Osteoblast (primary cell): Measurements from ENCODE around the gene COL20A1. TPM values are rescaled to one million over a fixed set of nuclear protein-coding genes. Genes with fewer than 3 reads are reported as not detected.

ENCODE experiments used
- DNase-seq: peaks from one replicate; pipeline ENCODE4 v3.0.0; 2011; ENCODE audit warnings: low spot score, mixed read lengths; ENCODE audit not compliant: insufficient read length; ENCODE audit errors: missing footprints
- H2AFZ ChIP-seq: 2 replicates; pipeline ENCODE4 v1.6.0; 2011; ENCODE audit warnings: mild to moderate bottlenecking, low read length
- H3K27ac ChIP-seq: 2 replicates; pipeline ENCODE4 v1.5.1; 2011; ENCODE audit warnings: mild to moderate bottlenecking, low read depth, low read length, moderate library complexity
- H3K27me3 ChIP-seq: 2 replicates; pipeline ENCODE4 v1.6.0; 2012; ENCODE audit warnings: mild to moderate bottlenecking, control low read depth, inconsistent platforms, low read length, moderate library complexity; ENCODE audit not compliant: insufficient read depth
- H3K36me3 ChIP-seq: 2 replicates; pipeline ENCODE4 v1.5.1; 2011; ENCODE audit warnings: mild to moderate bottlenecking, low read length, control low read depth, moderate library complexity; ENCODE audit not compliant: insufficient read depth
- H3K4me1 ChIP-seq: 2 replicates; pipeline ENCODE4 v1.5.1; 2011; ENCODE audit warnings: mild to moderate bottlenecking, low read length, control low read depth, moderate library complexity; ENCODE audit not compliant: insufficient read depth
- H3K4me2 ChIP-seq: 2 replicates; pipeline ENCODE4 v1.6.0; 2011; ENCODE audit warnings: mild to moderate bottlenecking, low read length; ENCODE audit not compliant: insufficient read depth
- H3K4me3 ChIP-seq: fragments of 200-600 bp; sonication (generic); 3 replicates; pipeline ENCODE4 v1.5.1; 2012; ENCODE audit warnings: mild to moderate bottlenecking, low read length, inconsistent platforms; ENCODE audit not compliant: insufficient read depth
- H3K79me2 ChIP-seq: 2 replicates; pipeline ENCODE4 v1.6.0; 2012; ENCODE audit warnings: mild to moderate bottlenecking, low read length, control low read depth, inconsistent platforms; ENCODE audit not compliant: insufficient read depth
- H3K9me3 ChIP-seq: 2 replicates; pipeline ENCODE4 v1.5.1; 2011; ENCODE audit warnings: low read depth, low read length, control low read depth
- H4K20me1 ChIP-seq: 2 replicates; pipeline ENCODE4 v1.6.0; 2012; ENCODE audit warnings: mild to moderate bottlenecking, low read length, control low read depth; ENCODE audit not compliant: insufficient read depth
- total RNA-seq: library from RNA; depleted of rRNA; stranded (reverse); fragments of >200 nt; gene quantifications from 2 replicates; pipeline ENCODE4 v1.2.3, GENCODE V29; 2012
- TF ChIP-seq, protein P1 (sequence below): IDR thresholded peaks from 2 replicates; pipeline ENCODE4 v1.5.1; 2011; ENCODE audit warnings: mild to moderate bottlenecking, low read depth, low read length, moderate library complexity; ENCODE audit errors: extremely low read depth

COL20A1 gene
- total RNA-seq, 1 donor: not detected

DNA sequence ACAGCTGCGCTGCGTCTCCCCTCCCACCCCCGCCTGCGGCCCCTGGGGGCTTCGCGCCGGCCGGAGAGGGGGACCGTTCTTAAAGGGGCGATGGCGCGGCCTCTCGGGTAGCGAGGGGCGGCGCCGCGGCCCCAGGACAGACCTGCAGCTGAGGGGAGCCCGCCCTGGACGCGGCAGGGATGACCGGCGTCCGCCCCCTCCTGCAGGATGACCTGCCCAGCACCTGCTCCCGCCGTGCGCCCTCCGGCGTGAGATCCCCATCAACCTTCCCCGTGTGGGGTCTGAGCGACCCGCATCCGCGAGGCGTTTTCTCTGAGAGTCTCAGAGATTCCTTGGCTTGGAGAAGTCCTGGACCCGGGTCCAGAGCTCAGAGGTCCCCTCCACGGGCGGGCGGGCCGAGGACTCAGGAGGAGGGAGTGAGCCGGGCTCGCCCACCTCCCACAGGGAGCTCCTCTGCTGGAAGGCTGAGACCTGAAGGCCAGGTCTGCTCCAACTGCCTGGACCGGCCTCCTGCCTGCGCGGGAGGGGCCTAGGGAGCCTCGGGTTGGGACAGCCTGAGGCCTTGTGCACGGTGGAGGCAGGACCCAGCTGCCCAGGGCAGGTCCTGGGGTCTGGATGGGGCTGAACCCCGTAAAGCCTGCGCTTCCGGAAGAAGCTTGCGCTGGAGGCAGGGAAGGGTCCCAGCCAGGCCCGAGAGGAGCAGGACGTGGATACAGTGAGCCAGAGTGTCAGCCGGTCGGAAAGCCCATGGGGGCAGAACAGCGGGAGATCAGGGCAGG is 38.2 kb upstream of the COL20A1 start:
- DNase-seq: no peak
- no peak overlapping the region for H3K4me2 ChIP-seq
- no peak overlapping the region for H3K4me3 ChIP-seq
- H3K36me3 ChIP-seq: no peaks in the 10 kb centered on the region
- H3K27me3 ChIP-seq: peaks cover 53% of the 10 kb centered on the region
- H3K27ac ChIP-seq: no peak overlapping the region
- TF ChIP-seq, protein P1, sequence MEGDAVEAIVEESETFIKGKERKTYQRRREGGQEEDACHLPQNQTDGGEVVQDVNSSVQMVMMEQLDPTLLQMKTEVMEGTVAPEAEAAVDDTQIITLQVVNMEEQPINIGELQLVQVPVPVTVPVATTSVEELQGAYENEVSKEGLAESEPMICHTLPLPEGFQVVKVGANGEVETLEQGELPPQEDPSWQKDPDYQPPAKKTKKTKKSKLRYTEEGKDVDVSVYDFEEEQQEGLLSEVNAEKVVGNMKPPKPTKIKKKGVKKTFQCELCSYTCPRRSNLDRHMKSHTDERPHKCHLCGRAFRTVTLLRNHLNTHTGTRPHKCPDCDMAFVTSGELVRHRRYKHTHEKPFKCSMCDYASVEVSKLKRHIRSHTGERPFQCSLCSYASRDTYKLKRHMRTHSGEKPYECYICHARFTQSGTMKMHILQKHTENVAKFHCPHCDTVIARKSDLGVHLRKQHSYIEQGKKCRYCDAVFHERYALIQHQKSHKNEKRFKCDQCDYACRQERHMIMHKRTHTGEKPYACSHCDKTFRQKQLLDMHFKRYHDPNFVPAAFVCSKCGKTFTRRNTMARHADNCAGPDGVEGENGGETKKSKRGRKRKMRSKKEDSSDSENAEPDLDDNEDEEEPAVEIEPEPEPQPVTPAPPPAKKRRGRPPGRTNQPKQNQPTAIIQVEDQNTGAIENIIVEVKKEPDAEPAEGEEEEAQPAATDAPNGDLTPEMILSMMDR: no peak
- no peaks in the 10 kb centered on the region for H3K9me3 ChIP-seq
- H3K4me1 ChIP-seq: no peaks in the 10 kb centered on the region
- H3K79me2 ChIP-seq: no peaks in the 10 kb centered on the region
- H4K20me1 ChIP-seq: no peaks in the 10 kb centered on the region
- no peak overlapping the region for H2AFZ ChIP-seq

DNA sequence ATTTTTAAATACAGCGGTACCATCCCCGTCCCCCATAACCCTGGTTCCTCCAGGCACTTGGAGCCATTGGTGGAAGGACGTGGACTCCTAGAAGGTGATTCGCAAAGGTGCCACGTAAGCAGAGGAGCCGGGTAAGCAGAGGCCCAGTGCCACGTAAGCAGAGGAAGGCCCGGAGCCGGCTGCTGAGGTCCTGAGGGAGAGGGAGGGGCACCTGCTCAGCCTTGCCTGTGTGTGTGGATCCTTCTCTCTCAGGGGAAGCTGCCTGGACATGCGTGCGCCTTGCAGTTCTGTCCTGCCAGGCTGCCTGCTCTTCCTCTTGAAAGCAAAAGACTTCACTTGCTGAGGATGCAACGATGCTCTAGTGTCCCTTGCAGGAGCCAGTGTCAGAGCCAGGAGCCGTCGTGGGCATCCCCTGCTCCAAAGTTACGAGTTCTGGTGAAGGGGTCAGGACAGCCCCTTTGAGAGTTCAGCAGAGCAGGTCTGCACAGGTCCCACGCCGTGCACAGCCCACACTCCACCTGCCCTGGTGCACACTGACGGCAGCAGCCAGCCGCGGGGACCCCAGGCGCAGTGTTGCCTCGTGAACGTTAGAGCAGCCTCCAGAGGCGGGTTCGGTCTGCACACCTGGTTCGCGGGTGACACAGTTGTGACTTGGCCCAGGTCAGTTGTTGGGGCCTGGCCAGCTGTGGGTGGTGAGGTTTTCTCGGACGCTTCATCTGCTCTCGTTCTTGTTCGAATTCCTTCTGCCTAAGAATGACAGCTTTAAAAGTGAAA is 36.9 kb upstream of the COL20A1 start:
- Histone ChIP-seq H3K27me3 (peaks cover 65% of the 10 kb centered on the region), H3K4me1 (no peaks in the 10 kb centered on the region), H2AFZ (no peak overlapping the region), H4K20me1 (no peaks in the 10 kb centered on the region), H3K4me3 (no peak overlapping the region), H3K79me2 (no peaks in the 10 kb centered on the region), H3K4me2 (no peak overlapping the region), H3K9me3 (no peaks in the 10 kb centered on the region), H3K36me3 (no peaks in the 10 kb centered on the region), H3K27ac (no peak overlapping the region)
- no peak for DNase-seq
- TF ChIP-seq, protein P1: no peak

DNA sequence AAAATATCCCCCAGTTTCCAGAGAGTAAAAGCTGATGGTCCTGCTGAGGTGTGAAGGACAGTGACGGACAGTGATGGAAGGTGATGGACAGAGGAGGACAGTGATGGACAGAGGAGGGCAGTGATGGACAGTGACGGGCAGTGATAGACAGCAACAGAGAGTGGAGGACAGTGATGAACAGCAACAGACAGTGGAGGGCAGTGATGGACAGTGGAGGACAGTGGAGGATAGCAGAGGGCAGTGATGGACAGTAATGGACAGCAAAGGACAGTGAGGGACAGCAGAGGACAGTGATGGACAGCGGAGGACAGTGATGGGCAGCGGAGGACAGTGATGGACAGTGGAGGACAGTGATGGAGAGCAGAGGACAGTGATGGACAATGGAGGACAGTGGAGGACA is 36.0 kb upstream of the COL20A1 start:
- no peaks in the 10 kb centered on the region for H3K4me1 ChIP-seq
- DNase-seq: no peak
- H3K27me3 ChIP-seq: peaks cover 70% of the 10 kb centered on the region
- H3K79me2 ChIP-seq: no peaks in the 10 kb centered on the region
- no peaks in the 10 kb centered on the region for H3K9me3 ChIP-seq
- no peak overlapping the region for H3K4me2 ChIP-seq
- no peak overlapping the region for H3K4me3 ChIP-seq
- no peaks in the 10 kb centered on the region for H4K20me1 ChIP-seq
- no peak overlapping the region for H2AFZ ChIP-seq
- H3K27ac ChIP-seq: no peak overlapping the region
- no peaks in the 10 kb centered on the region for H3K36me3 ChIP-seq
- TF ChIP-seq, protein P1: no peak

DNA sequence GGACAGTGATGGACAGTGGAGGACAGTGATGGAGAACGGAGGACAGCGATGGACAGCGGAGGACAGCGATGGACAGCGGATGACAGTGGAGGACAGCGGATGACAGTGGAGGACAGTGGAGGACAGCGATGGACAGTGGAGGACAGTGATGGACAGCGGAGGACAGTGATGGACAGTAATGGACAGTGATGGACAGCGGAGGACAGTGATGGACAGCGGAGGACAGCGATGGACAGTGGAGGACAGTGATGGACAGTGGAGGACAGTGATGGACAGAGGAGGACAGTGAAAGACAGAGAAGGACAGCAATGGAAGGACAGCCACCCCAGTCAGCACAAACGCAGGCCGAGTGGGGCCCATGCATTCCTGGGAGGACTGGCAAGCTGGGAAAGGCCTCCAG is 35.4 kb upstream of the COL20A1 start:
- TF ChIP-seq, protein P1: no peak
- Histone ChIP-seq H4K20me1 (no peaks in the 10 kb centered on the region), H3K27ac (no peak overlapping the region), H3K4me1 (no peaks in the 10 kb centered on the region), H3K9me3 (no peaks in the 10 kb centered on the region), H3K4me2 (no peak overlapping the region), H3K4me3 (no peak overlapping the region), H3K79me2 (no peaks in the 10 kb centered on the region), H3K27me3 (peaks cover 68% of the 10 kb centered on the region), H2AFZ (no peak overlapping the region), H3K36me3 (no peaks in the 10 kb centered on the region)
- DNase-seq: no peak
